GM23338 (cell line): ENCODE measurements around the gene SYT9. TPM values are rescaled to one million over a fixed set of nuclear protein-coding genes. Genes with fewer than 3 reads are reported as not detected.

Experiments
- ATAC-seq: fragments of 200-7000 bp; cut with Tn5 transposase; 3 replicates; pipeline ENCODE4 v1.9.1; 2020
- DNase-seq: peaks from one replicate; pipeline ENCODE4 v3.0.0-alpha.2; 2015; ENCODE audit warnings: low spot score
- H2AFZ ChIP-seq: fragments of 200-600 bp; sonication (generic); 2 replicates; pipeline ENCODE4 v1.8.0; 2016; ENCODE audit warnings: antibody characterized with exemption, mild to moderate bottlenecking, moderate library complexity
- H3F3A ChIP-seq: fragments of 200-600 bp; sonication (generic); replicated peaks from 2 replicates; pipeline ENCODE4 v1.8.0; 2017; ENCODE audit warnings: antibody characterized with exemption, mixed run types, low read depth
- H3K27ac ChIP-seq: fragments of 200-600 bp; sonication (generic); 2 replicates; pipeline ENCODE4 v1.6.1; 2016; ENCODE audit warnings: low read depth
- H3K27me3 ChIP-seq: fragments of 200-600 bp; sonication (generic); 2 replicates; pipeline ENCODE4 v1.8.0; 2016; ENCODE audit warnings: mild to moderate bottlenecking, mixed run types, moderate library complexity; ENCODE audit not compliant: insufficient read depth
- H3K36me3 ChIP-seq: fragments of 200-600 bp; sonication (generic); 2 replicates; pipeline ENCODE4 v1.8.0; 2016; ENCODE audit warnings: mild to moderate bottlenecking; ENCODE audit not compliant: insufficient read depth
- H3K4me1 ChIP-seq: fragments of 200-600 bp; sonication (generic); 2 replicates; pipeline ENCODE4 v1.8.0; 2016; ENCODE audit warnings: mild to moderate bottlenecking, moderate library complexity; ENCODE audit not compliant: insufficient read depth
- H3K4me2 ChIP-seq: fragments of 200-600 bp; sonication (generic); 2 replicates; pipeline ENCODE4 v1.7.1; 2017; ENCODE audit warnings: mixed run types
- H3K4me3 ChIP-seq: fragments of 200-600 bp; sonication (generic); 2 replicates; pipeline ENCODE4 v1.6.1; 2016; ENCODE audit warnings: mixed run types
- H3K79me2 ChIP-seq: fragments of 200-600 bp; sonication (generic); replicated peaks from 2 replicates; pipeline ENCODE4 v1.8.0; 2017; ENCODE audit warnings: mild to moderate bottlenecking; ENCODE audit not compliant: insufficient read depth
- H3K9me2 ChIP-seq: fragments of 200-600 bp; sonication (generic); 2 replicates; pipeline ENCODE4 v1.8.0; 2017; ENCODE audit not compliant: insufficient read depth
- H4K20me1 ChIP-seq: fragments of 200-600 bp; sonication (generic); replicated peaks from 2 replicates; pipeline ENCODE4 v1.8.0; 2017; ENCODE audit warnings: mild to moderate bottlenecking; ENCODE audit not compliant: insufficient read depth
- H3K27ac Mint-ChIP-seq: 2 replicates; pipeline ENCODE4 v1.8.0; 2020; ENCODE audit warnings: inconsistent platforms, mild to moderate bottlenecking, moderate library complexity, mixed read lengths
- H3K27me3 Mint-ChIP-seq: 3 replicates; pipeline ENCODE4 v1.8.0; 2022; ENCODE audit warnings: low read depth, mild to moderate bottlenecking, moderate library complexity, mixed read lengths, inconsistent platforms; ENCODE audit not compliant: insufficient read depth, poor library complexity
- H3K36me3 Mint-ChIP-seq: 3 replicates; pipeline ENCODE4 v1.8.0; 2021; ENCODE audit warnings: low read depth, mild to moderate bottlenecking, inconsistent platforms, moderate library complexity, mixed read lengths
- H3K4me1 Mint-ChIP-seq: 3 replicates; pipeline ENCODE4 v1.8.0; 2020; ENCODE audit warnings: mild to moderate bottlenecking, inconsistent platforms, mixed read lengths
- H3K4me3 Mint-ChIP-seq: 3 replicates; pipeline ENCODE4 v1.8.0; 2021; ENCODE audit warnings: moderate library complexity, mild to moderate bottlenecking, inconsistent platforms, mixed read lengths
- H3K9me3 Mint-ChIP-seq: 3 replicates; pipeline ENCODE4 v1.8.0; 2020; ENCODE audit warnings: moderate library complexity, mild to moderate bottlenecking, inconsistent platforms, mixed read lengths
- CTCF ChIP-seq, 2 experiments: fragments of 200-600 bp in 1 of 2; sonication (generic) in 1 of 2; conservative IDR thresholded peaks; 2 replicates each; pipeline versions ENCODE4 v1.5.1 to v1.6.1; 2016 to 2017; ENCODE audit warnings: antibody characterized with exemption in 2 of 2, low read depth in 2 of 2, mild to moderate bottlenecking in 2 of 2, moderate library complexity in 1 of 2
- ETS1 ChIP-seq: IDR thresholded peaks from 2 replicates; pipeline ENCODE4 v1.6.1; 2016; ENCODE audit warnings: antibody characterized with exemption
- EZH2 ChIP-seq: fragments of 200-600 bp; sonication (generic); IDR thresholded peaks from one replicate; pipeline ENCODE4 v1.8.0; 2017; ENCODE audit warnings: antibody characterized with exemption, mild to moderate bottlenecking, low read depth; ENCODE audit not compliant: unreplicated experiment
- EZH2phosphoT487 ChIP-seq: fragments of 200-600 bp; sonication (generic); IDR thresholded peaks from one replicate; pipeline ENCODE4 v1.8.1; 2018; ENCODE audit warnings: antibody characterized with exemption; ENCODE audit not compliant: unreplicated experiment
- JUNB ChIP-seq: IDR thresholded peaks from one replicate; pipeline ENCODE4 v1.6.1; 2016; ENCODE audit warnings: antibody characterized with exemption; ENCODE audit not compliant: unreplicated experiment
- NANOG ChIP-seq: IDR thresholded peaks from 2 replicates; pipeline ENCODE4 v1.6.1; 2016; ENCODE audit warnings: antibody characterized with exemption, borderline replicate concordance
- POLR2AphosphoS5 ChIP-seq: IDR thresholded peaks from 2 replicates; pipeline ENCODE4 v1.6.1; 2016; ENCODE audit warnings: antibody characterized with exemption, low read depth
- REST ChIP-seq: IDR thresholded peaks from one replicate; pipeline ENCODE4 v1.6.1; 2018; ENCODE audit warnings: antibody characterized with exemption; ENCODE audit not compliant: unreplicated experiment
- STAT1 ChIP-seq: IDR thresholded peaks from one replicate; pipeline ENCODE4 v1.6.1; 2016; ENCODE audit warnings: antibody characterized with exemption; ENCODE audit not compliant: unreplicated experiment
- ZNF114 ChIP-seq: fragments of 250-450 bp; sonication (Bioruptor Pico); IDR thresholded peaks from 2 replicates; pipeline ENCODE4 v1.5.0; 2020; ENCODE audit warnings: mild to moderate bottlenecking, moderate library complexity
- ZNF331 ChIP-seq: fragments of 250-450 bp; sonication (Bioruptor Pico); IDR thresholded peaks from 2 replicates; pipeline ENCODE4 v1.5.0; 2020; ENCODE audit warnings: low read depth, mild to moderate bottlenecking, moderate library complexity
- polyA plus RNA-seq: library from polyadenylated mRNA; unstranded; fragments of >200 nt; fragmentation: Nextera tagmentation; extraction: Ambion mirVana; gene quantifications from 2 replicates; pipeline ENCODE4 v1.2.1, GENCODE V29; 2016
- total RNA-seq: library from RNA; depleted of rRNA; stranded (reverse); fragments of >200 nt; shearing (Covaris generic); gene quantifications from 2 replicates; pipeline ENCODE4 v1.2.3, GENCODE V29; 2014

Gene SYT9
- total and polyA plus RNA-seq, 2 experiments from 2014 or later: 0.91 to 2.4 TPM

GRCh38 chr11:7473717-7474116, 222.0 kb downstream of the SYT9 start:
- no peaks in the 10 kb centered on the region for H3K79me2 ChIP-seq
- H2AFZ ChIP-seq: no peak overlapping the region
- H3K9me3 Mint-ChIP-seq: no peaks in the 10 kb centered on the region
- no peaks in the 10 kb centered on the region for H3F3A ChIP-seq
- ATAC-seq (no peak), DNase-seq (no peak)
- no peak overlapping the region for H3K4me3 Mint-ChIP-seq
- H3K4me1 ChIP-seq: no peaks in the 10 kb centered on the region
- no peaks in the 10 kb centered on the region for H3K36me3 Mint-ChIP-seq
- H3K27me3 Mint-ChIP-seq: peaks cover 6% of the 10 kb centered on the region
- H3K9me2 ChIP-seq: peaks cover 5% of the 10 kb centered on the region
- H3K4me3 ChIP-seq: no peak overlapping the region
- no peaks in the 10 kb centered on the region for H3K27me3 ChIP-seq
- no peak overlapping the region for H3K27ac ChIP-seq
- H3K27ac Mint-ChIP-seq: no peak overlapping the region
- TF ChIP-seq JUNB (no peak), REST (no peak), ETS1 (no peak), POLR2AphosphoS5 (no peak), NANOG (no peak), CTCF (conservative IDR thresholded peaks at IDR 0.05; ENCODE audit: low read depth in 2 of 2) (no peak)
- H4K20me1 ChIP-seq: no peaks in the 10 kb centered on the region
- H3K4me2 ChIP-seq: no peak overlapping the region
- H3K36me3 ChIP-seq: no peaks in the 10 kb centered on the region
- 0 out of 3 replicates have a peak, but pooled peaks cover 4% of the 10 kb centered on the region for H3K4me1 Mint-ChIP-seq

- H3K27ac ChIP-seq: no peak overlapping the region
- H3K9me2 ChIP-seq: peaks cover 7% of the 10 kb centered on the region
- Mint-ChIP-seq H3K27me3 (peaks cover 6% of the 10 kb centered on the region), H3K36me3 (no peaks in the 10 kb centered on the region), H3K27ac (no peak overlapping the region), H3K4me3 (no peak overlapping the region), H3K4me1 (peaks cover 10% of the 10 kb centered on the region), H3K9me3 (no peaks in the 10 kb centered on the region)
- H3K4me1 ChIP-seq: peaks cover 6% of the 10 kb centered on the region; the same call in 1 of the 2 replicates
- H3K27me3 ChIP-seq: no peaks in the 10 kb centered on the region
- H3K36me3 ChIP-seq: no peaks in the 10 kb centered on the region
- H3K4me3 ChIP-seq: no peak overlapping the region
- H3F3A ChIP-seq: no peaks in the 10 kb centered on the region
- no peaks in the 10 kb centered on the region for H4K20me1 ChIP-seq
- H2AFZ ChIP-seq: no peak overlapping the region
- no peaks in the 10 kb centered on the region for H3K79me2 ChIP-seq
- DNase-seq (no peak), ATAC-seq (no peak)
- H3K4me2 ChIP-seq: no peak overlapping the region
- TF ChIP-seq EZH2phosphoT487 (no peak), ETS1 (no peak), JUNB (no peak), REST (no peak), EZH2 (no peak), ZNF331 (no peak), STAT1 (no peak), ZNF114 (CRISPR knock-in tag) (no peak)
These were observed 228.4 kb downstream of the SYT9 start for GRCh38 chr11:7480113-7480512.
